ENCODE results near the gene ALLC.

The ALLC gene

GRCh38 chr2:3727397-3728045, 69.5 kb downstream of the ALLC start:
- no peak overlapping the region for H3K4me3 ChIP-seq (ENCODE audit: low read depth, low read length)
- TF ChIP-seq CTCF (IDR thresholded peaks at IDR 0.05; ENCODE audit: low read depth, low read length, missing control alignments): no peak

GRCh38 chr2:3728104-3729054, 70.4 kb downstream of the ALLC start:
- no peak for DNase-seq (ENCODE audit: low read depth)
- no peak overlapping the region for H3K4me3 ChIP-seq (ENCODE audit: low read depth, low read length)
- TF ChIP-seq CTCF (IDR thresholded peaks at IDR 0.05; ENCODE audit: low read depth, low read length, missing control alignments): peak; percentile 58

More at GRCh38 chr2:3727397-3728045, 69.5 kb downstream of the ALLC start:
- DNase-seq (ENCODE audit: low read depth): no peak

GRCh38 chr2:3729055-3729448, 71.1 kb downstream of the ALLC start:
- no peak for TF ChIP-seq CTCF (IDR thresholded peaks at IDR 0.05; ENCODE audit: low read depth, low read length, missing control alignments)
- H3K4me3 ChIP-seq (ENCODE audit: low read depth, low read length): no peak overlapping the region
- DNase-seq (ENCODE audit: low read depth): no peak

- no peak for TF ChIP-seq CTCF (IDR thresholded peaks at IDR 0.05; ENCODE audit: low read depth, low read length, missing control alignments)
- DNase-seq (ENCODE audit: low read depth): no peak
- no peak overlapping the region for H3K4me3 ChIP-seq (ENCODE audit: low read depth, low read length)
Observed at GRCh38 chr2:3729786-3730185, 71.8 kb downstream of the ALLC start.

- no peak for TF ChIP-seq CTCF (IDR thresholded peaks at IDR 0.05; ENCODE audit: low read depth, low read length, missing control alignments)
- no peak overlapping the region for H3K4me3 ChIP-seq (ENCODE audit: low read depth, low read length)
- DNase-seq (ENCODE audit: low read depth): no peak
Observed at GRCh38 chr2:3730646-3731045, 72.6 kb downstream of the ALLC start.

GRCh38 chr2:3731829-3732228, 73.8 kb downstream of the ALLC start:
- DNase-seq (ENCODE audit: low read depth): no peak
- no peak for TF ChIP-seq CTCF (IDR thresholded peaks at IDR 0.05; ENCODE audit: low read depth, low read length, missing control alignments)
- H3K4me3 ChIP-seq (ENCODE audit: low read depth, low read length): no peak overlapping the region
